Measurements from ENCODE around the gene TMX1. TPM values are rescaled to one million over a fixed set of nuclear protein-coding genes. Genes with fewer than 3 reads are reported as not detected.

The TMX1 gene
- total RNA-seq, 2 donors from 2014 or later = 23.2 to 29.1 TPM

DNA sequence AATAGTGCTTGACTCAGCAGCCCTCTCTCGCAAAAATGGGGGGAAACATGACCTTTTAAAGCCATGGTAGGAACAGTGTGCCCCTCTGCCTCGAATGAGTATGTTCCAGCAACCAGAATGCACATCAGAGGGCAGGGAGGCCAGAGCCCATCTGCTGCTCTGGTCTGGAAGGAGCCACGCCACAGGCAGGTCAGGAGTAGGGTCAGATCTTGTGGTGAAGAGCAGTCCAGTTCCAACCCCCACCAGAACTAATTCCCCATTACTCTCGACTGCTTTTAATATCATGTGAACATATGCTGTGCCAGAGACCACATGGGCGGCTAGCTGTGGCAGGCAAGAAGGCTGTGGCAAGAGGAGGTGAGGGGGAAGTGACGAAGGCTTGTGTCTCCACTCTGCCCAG is 34.6 kb upstream of the TMX1 start:
- Histone ChIP-seq H3K27ac (no peak overlapping the region), H3K36me3 (no peaks in the 10 kb centered on the region), H3K27me3 (replicated peaks; ENCODE audit: insufficient read depth) (no peaks in the 10 kb centered on the region), H3K9me3 (no peaks in the 10 kb centered on the region), H3K4me3 (no peak overlapping the region), H3K4me1 (replicated peaks) (no peaks in the 10 kb centered on the region)
- intact Hi-C loops (cut with DNase I) = no loop called here
- WGBS = 78% methylated on average over 6 of the region's 6 CpGs
- no peak for DNase-seq (ENCODE audit: low spot score)
- TF ChIP-seq, protein P1, sequence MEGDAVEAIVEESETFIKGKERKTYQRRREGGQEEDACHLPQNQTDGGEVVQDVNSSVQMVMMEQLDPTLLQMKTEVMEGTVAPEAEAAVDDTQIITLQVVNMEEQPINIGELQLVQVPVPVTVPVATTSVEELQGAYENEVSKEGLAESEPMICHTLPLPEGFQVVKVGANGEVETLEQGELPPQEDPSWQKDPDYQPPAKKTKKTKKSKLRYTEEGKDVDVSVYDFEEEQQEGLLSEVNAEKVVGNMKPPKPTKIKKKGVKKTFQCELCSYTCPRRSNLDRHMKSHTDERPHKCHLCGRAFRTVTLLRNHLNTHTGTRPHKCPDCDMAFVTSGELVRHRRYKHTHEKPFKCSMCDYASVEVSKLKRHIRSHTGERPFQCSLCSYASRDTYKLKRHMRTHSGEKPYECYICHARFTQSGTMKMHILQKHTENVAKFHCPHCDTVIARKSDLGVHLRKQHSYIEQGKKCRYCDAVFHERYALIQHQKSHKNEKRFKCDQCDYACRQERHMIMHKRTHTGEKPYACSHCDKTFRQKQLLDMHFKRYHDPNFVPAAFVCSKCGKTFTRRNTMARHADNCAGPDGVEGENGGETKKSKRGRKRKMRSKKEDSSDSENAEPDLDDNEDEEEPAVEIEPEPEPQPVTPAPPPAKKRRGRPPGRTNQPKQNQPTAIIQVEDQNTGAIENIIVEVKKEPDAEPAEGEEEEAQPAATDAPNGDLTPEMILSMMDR (IDR thresholded peaks at IDR 0.05) = no peak
- TF ChIP-seq POLR2AphosphoS5 (IDR thresholded peaks at IDR 0.05) (no peak), POLR2A (IDR thresholded peaks at IDR 0.05) (no peak)

DNA sequence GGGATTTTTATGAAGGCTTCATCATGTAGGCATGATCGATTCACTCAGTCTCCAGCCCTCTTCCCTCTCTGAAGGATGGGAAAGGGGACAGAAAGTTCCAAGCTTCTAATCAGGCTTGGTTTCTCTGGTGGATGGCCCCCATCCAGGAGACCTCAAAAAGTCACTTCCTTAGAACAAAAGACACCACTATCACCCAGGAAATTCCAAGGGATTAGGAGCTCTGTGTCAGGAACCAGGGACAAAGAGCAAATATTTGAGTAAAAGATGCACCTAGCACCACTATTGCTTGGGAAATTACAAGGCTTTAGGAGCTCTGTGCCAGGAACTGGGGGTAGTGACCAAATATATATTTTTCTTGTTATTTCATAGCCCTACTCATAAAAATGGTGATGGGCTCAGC is 33.6 kb upstream of the TMX1 start:
- WGBS = 80% methylated on average over 1 of the region's 1 CpG
- TF ChIP-seq, protein P1 (IDR thresholded peaks at IDR 0.05) = no peak
- TF ChIP-seq POLR2A (IDR thresholded peaks at IDR 0.05) = no peak
- no peak for TF ChIP-seq POLR2AphosphoS5 (IDR thresholded peaks at IDR 0.05)
- intact Hi-C loops (cut with DNase I) = no loop called here

DNA sequence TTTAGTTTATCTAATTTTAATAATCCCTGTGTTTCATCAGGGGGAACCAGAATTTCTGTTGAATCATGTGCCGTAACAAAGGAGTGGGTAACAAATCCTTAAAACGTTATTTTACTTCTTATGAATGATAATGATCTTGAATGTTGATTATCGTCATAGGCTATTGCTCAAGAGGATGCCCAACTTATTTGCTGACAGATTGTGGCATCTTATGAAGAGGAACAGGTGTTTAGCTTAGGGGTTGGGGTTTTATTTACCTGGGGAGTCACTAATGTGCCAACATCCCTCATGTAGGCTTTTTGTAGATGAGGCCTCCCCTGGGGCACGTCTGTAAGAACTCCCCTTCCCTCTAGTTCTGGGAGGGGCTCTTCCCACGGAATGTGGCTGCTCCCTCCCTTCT is 32.4 kb upstream of the TMX1 start:
- Histone ChIP-seq H3K27me3 (replicated peaks; ENCODE audit: insufficient read depth) (no peaks in the 10 kb centered on the region), H3K4me3 (no peak overlapping the region), H3K9me3 (no peaks in the 10 kb centered on the region), H3K36me3 (no peaks in the 10 kb centered on the region), H3K27ac (no peak overlapping the region), H3K4me1 (replicated peaks) (no peaks in the 10 kb centered on the region)
- 44% methylated on average over 5 of the region's 5 CpGs for WGBS
- TF ChIP-seq POLR2A (IDR thresholded peaks at IDR 0.05) = no peak
- no peak for TF ChIP-seq POLR2AphosphoS5 (IDR thresholded peaks at IDR 0.05)
- TF ChIP-seq, protein P1 (IDR thresholded peaks at IDR 0.05) = no peak
- intact Hi-C loops (cut with DNase I) = no loop called here
- no peak for DNase-seq (ENCODE audit: low spot score)

More for the DNA sequence above, 33.6 kb upstream of the TMX1 start:
- no peaks in the 10 kb centered on the region for H3K9me3 ChIP-seq
- H3K36me3 ChIP-seq = no peaks in the 10 kb centered on the region
- H3K4me1 ChIP-seq (replicated peaks) = no peaks in the 10 kb centered on the region
- H3K4me3 ChIP-seq = no peak overlapping the region
- H3K27me3 ChIP-seq (replicated peaks; ENCODE audit: insufficient read depth) = no peaks in the 10 kb centered on the region
- no peak for DNase-seq (ENCODE audit: low spot score)
- no peak overlapping the region for H3K27ac ChIP-seq

DNA sequence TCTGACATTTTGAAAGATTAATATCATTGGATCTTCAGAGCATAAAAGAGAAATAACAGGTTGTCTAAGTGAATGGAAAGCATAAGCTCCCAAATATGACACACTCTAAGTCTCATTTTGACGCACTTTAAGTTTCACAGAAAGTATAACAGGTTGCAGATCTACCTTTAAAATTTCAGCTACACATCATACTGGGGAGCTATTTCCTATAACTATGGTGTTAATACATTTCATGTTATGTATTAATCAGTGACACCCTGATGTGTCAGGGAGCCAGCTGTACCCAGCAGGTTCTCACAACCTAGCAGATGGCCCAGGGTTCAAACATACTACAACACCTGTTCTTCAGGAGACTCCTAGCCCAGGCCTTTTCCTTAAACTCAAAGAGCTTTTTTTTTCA is 31.1 kb upstream of the TMX1 start:
- H3K4me3 ChIP-seq = no peak overlapping the region
- TF ChIP-seq, protein P1 (IDR thresholded peaks at IDR 0.05) = no peak
- TF ChIP-seq POLR2AphosphoS5 (IDR thresholded peaks at IDR 0.05) (no peak), POLR2A (IDR thresholded peaks at IDR 0.05) (no peak)
- no peaks in the 10 kb centered on the region for H3K4me1 ChIP-seq (replicated peaks)
- no peaks in the 10 kb centered on the region for H3K27me3 ChIP-seq (replicated peaks; ENCODE audit: insufficient read depth)
- no peak overlapping the region for H3K27ac ChIP-seq
- no peak for DNase-seq (ENCODE audit: low spot score)
- no peaks in the 10 kb centered on the region for H3K9me3 ChIP-seq
- intact Hi-C loops (cut with DNase I) = no loop called here
- 92% methylated on average over 1 of the region's 1 CpG for WGBS
- no peaks in the 10 kb centered on the region for H3K36me3 ChIP-seq

DNA sequence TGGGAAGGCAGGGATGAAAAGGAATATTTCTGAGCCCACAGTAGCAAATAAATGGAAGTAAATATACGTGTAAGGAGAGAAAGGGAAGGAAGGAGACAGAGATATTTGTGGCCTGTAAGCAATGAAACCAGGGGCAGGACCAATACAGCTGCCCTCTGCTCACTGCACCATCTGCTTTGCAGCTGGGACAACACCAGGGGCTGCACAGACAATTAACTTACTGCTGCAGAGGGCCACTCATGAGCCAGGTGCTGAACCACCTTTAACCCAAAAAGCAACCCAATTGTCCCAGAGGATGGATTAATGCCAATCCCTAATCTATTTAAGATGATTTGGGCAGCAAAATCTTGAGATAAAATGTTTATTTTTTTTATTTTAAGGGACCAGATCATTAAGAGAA is 30.6 kb upstream of the TMX1 start:
- intact Hi-C loops (cut with DNase I) = no loop called here
- Histone ChIP-seq H3K36me3 (no peaks in the 10 kb centered on the region), H3K27ac (no peak overlapping the region), H3K27me3 (replicated peaks; ENCODE audit: insufficient read depth) (no peaks in the 10 kb centered on the region), H3K4me1 (replicated peaks) (no peaks in the 10 kb centered on the region), H3K4me3 (no peak overlapping the region), H3K9me3 (no peaks in the 10 kb centered on the region)
- TF ChIP-seq POLR2A (IDR thresholded peaks at IDR 0.05) (no peak), POLR2AphosphoS5 (IDR thresholded peaks at IDR 0.05) (no peak)
- TF ChIP-seq, protein P1 (IDR thresholded peaks at IDR 0.05) = no peak
- 78% methylated on average over 1 of the region's 1 CpG for WGBS
- no peak for DNase-seq (ENCODE audit: low spot score)
